ENCODE data around the gene OPN4. TPM values are rescaled to one million over a fixed set of nuclear protein-coding genes. Genes with fewer than 3 reads are reported as not detected.

Gene OPN4
- polyA plus RNA-seq, 1 of the 3 experiments (the other 2 are of a cell fraction), result 0.03 TPM

DNA sequence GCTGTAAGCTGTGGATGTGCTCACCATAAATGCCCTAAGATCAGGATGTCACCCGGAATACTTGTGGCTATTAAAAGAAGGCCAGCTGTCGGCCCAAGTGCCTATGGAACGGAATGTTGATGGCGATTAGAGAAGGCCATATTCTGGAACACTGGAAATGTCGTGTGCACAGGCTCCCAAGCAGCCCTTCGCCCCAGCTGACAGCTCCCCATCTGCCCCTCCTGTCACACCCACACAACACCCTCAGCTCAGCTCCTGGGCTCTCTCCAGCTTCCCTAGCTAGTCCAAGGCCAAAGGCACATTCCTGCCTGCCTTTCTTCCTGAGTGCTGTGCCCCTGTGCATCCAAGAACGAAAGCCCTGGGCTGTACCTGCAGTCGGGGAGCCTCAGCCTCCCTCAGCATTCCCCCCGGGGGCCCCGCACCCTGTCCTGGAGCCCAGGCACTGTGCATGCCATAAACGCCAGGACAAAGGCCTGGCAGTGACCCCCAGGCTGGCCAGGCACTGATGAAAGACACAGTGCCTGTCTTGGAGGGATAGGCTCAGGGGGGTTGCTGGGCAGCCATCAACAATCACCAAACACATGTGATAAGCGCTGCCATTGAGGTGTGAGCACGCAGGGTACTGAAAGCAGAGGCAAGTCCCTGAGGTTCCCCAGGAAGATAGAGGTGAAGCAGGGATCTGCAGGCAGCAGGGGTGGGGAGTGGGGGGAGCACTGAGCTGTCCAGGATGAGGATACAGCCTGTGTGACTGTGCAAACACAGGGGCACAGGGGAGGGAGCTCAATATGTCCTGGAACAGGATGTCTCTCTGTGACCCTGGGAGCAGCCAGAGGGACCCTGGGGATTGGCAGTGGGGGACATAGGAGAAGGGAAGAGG is 10.2 kb downstream of the OPN4 start:
- Histone ChIP-seq H3K27me3 (ENCODE audit: insufficient read depth) (no peaks in the 10 kb centered on the region), H3K4me2 (no peak overlapping the region), H2AFZ (ENCODE audit: low read depth) (no peak overlapping the region), H3K9me2 (no peaks in the 10 kb centered on the region), H3K4me3 (ENCODE audit: low read depth in 2 of 2, low read length in 1 of 2) (no peak overlapping the region), H4K20me1 (ENCODE audit: insufficient read depth) (no peaks in the 10 kb centered on the region), H3F3A (replicated peaks; ENCODE audit: insufficient read depth) (no peaks in the 10 kb centered on the region), H3K9me3 (no peaks in the 10 kb centered on the region), H3K9ac (no peak overlapping the region), H3K4me1 (ENCODE audit: control insufficient read depth in 1 of 2, insufficient read depth in 2 of 2, low read depth in 1 of 2, low read length in 1 of 2) (peaks cover 13 to 58% of the 10 kb centered on the region in 2 experiments; a peak in 3 of 4 replicates), H3K36me3 (replicated peaks in 1 of 2; ENCODE audit: control insufficient read depth in 1 of 2, insufficient read depth in 2 of 2, low read length in 1 of 2) (no peaks in the 10 kb centered on the region), H3K79me2 (ENCODE audit: insufficient read depth) (no peaks in the 10 kb centered on the region), H3K27ac (ENCODE audit: low read depth in 2 of 2, low read length in 1 of 2) (no peak overlapping the region)
- 82% methylated on average over 9 of the region's 13 CpGs for WGBS (ENCODE audit: low lambda C conversion rate)
- ChIA-PET POLR2A (no interaction called here), CTCF (interaction anchor here (0.8 to 2.8 kb wide), 8 partner anchors 8 to 22 kb away, joined by 3 to 11 read pairs (median 4); no protein-coding TSS in a partner anchor)
- peak; percentile 55 for DNase-seq
- TF ChIP-seq RXRA (IDR thresholded peaks at IDR 0.05; ENCODE audit: borderline replicate concordance, low read depth) (no peak), YY1 (IDR thresholded peaks at IDR 0.05; ENCODE audit: low read depth) (no peak), MXI1 (IDR thresholded peaks at IDR 0.05; ENCODE audit: low read depth, low read length) (no peak), NFIC (IDR thresholded peaks at IDR 0.05; ENCODE audit: borderline replicate concordance) (no peak), EP300 (IDR thresholded peaks at IDR 0.05; ENCODE audit: borderline replicate concordance in 1 of 2, low read depth in 1 of 2, low read length in 1 of 2) (no peak), CHD2 (IDR thresholded peaks at IDR 0.05; ENCODE audit: low read length, partially characterized antibody) (no peak), USF2 (IDR thresholded peaks at IDR 0.05; ENCODE audit: borderline replicate concordance, low read depth, low read length) (no peak), SMC3 (IDR thresholded peaks at IDR 0.05; ENCODE audit: low read depth, low read length) (no peak), ZBTB33 (IDR thresholded peaks at IDR 0.05; ENCODE audit: borderline replicate concordance, low read depth) (no peak), FOSL2 (IDR thresholded peaks at IDR 0.05; ENCODE audit: borderline replicate concordance, low read depth) (no peak), EZH2phosphoT487 (IDR thresholded peaks at IDR 0.05; ENCODE audit: borderline replicate concordance, low read depth) (no peak), SIN3A (IDR thresholded peaks at IDR 0.05; ENCODE audit: borderline replicate concordance, low read depth, low read length) (no peak), RCOR1 (IDR thresholded peaks at IDR 0.05; ENCODE audit: low read length) (no peak), GABPA (IDR thresholded peaks at IDR 0.05; ENCODE audit: low read depth) (no peak), TAF1 (IDR thresholded peaks at IDR 0.05; ENCODE audit: borderline replicate concordance, low read depth, low read length) (no peak), JUND (IDR thresholded peaks at IDR 0.05) (no peak)
- TF ChIP-seq, protein P1, sequence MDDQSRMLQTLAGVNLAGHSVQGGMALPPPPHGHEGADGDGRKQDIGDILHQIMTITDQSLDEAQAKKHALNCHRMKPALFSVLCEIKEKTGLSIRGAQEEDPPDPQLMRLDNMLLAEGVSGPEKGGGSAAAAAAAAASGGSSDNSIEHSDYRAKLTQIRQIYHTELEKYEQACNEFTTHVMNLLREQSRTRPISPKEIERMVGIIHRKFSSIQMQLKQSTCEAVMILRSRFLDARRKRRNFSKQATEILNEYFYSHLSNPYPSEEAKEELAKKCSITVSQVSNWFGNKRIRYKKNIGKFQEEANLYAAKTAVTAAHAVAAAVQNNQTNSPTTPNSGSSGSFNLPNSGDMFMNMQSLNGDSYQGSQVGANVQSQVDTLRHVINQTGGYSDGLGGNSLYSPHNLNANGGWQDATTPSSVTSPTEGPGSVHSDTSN (IDR thresholded peaks at IDR 0.05), result no peak
- TF ChIP-seq, protein P2, sequence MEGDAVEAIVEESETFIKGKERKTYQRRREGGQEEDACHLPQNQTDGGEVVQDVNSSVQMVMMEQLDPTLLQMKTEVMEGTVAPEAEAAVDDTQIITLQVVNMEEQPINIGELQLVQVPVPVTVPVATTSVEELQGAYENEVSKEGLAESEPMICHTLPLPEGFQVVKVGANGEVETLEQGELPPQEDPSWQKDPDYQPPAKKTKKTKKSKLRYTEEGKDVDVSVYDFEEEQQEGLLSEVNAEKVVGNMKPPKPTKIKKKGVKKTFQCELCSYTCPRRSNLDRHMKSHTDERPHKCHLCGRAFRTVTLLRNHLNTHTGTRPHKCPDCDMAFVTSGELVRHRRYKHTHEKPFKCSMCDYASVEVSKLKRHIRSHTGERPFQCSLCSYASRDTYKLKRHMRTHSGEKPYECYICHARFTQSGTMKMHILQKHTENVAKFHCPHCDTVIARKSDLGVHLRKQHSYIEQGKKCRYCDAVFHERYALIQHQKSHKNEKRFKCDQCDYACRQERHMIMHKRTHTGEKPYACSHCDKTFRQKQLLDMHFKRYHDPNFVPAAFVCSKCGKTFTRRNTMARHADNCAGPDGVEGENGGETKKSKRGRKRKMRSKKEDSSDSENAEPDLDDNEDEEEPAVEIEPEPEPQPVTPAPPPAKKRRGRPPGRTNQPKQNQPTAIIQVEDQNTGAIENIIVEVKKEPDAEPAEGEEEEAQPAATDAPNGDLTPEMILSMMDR (IDR thresholded peaks at IDR 0.05), result no peak
- TF ChIP-seq, protein P3, sequence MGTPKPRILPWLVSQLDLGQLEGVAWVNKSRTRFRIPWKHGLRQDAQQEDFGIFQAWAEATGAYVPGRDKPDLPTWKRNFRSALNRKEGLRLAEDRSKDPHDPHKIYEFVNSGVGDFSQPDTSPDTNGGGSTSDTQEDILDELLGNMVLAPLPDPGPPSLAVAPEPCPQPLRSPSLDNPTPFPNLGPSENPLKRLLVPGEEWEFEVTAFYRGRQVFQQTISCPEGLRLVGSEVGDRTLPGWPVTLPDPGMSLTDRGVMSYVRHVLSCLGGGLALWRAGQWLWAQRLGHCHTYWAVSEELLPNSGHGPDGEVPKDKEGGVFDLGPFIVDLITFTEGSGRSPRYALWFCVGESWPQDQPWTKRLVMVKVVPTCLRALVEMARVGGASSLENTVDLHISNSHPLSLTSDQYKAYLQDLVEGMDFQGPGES (IDR thresholded peaks at IDR 0.05; ENCODE audit: low read depth, low read length), result no peak
